Stimulated activated CD8-positive, alpha-beta memory T cell treated with anti-CD3 and anti-CD28 coated beads, Interleukin-7, amount 100 ng/mL, for 48 hours (primary cell): ENCODE data around the gene RAD51AP2.
"Not testable (repeated sequence)": the region's sequence is repeated elsewhere in the genome, so short reads cannot be mapped to it uniquely, and the experiment has no call there.

Experiments
- DNase-seq, 2 donors: peaks; one replicate each; pipeline ENCODE4 v3.0.0-alpha.2; 2020; ENCODE audit warnings: low read depth in 1 of 2; ENCODE audit errors: extremely low read depth in 1 of 2

The RAD51AP2 gene

DNA sequence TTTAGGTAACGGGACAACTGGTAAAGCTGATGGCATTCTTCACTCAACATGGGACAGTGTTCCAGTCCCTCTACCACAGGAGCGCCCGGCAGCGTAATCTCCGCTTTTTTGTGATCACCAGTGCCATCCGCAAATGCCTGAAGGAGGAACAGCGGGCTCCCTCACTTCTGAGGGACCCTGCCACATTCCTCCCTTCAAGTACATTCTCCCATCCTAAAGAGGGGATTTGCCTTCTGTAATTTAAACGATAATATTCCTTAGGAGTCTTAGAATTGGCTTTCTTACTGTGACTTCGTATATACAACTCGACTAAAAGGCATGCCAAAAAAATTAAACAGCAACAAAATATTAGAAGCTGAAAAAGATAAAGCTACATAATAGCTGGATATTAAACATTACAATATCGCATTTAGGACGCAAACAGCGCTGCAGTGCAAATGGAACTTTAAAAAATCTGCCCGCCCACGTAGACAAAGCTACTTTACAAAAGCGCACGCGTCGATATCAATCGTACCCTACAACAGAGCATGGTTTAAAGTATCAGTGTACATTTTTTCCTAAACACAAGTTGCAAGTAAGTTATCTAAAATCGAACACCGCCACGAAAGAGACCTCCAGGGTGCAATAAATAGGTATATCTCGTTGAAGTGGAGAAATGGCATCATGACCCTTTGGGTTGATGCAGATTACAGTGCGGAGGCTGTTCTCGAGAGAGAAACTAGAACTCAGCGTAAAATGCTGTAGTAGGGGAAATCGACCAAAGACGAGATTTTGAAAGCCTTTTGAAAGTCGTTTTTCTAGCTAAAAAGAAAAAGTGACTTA is 20.0 kb upstream of the RAD51AP2 start:
- no peak for DNase-seq

- DNase-seq = no peak
Observed at GRCh38 chr2:17536416-17536815, 18.2 kb upstream of the RAD51AP2 start.

DNA sequence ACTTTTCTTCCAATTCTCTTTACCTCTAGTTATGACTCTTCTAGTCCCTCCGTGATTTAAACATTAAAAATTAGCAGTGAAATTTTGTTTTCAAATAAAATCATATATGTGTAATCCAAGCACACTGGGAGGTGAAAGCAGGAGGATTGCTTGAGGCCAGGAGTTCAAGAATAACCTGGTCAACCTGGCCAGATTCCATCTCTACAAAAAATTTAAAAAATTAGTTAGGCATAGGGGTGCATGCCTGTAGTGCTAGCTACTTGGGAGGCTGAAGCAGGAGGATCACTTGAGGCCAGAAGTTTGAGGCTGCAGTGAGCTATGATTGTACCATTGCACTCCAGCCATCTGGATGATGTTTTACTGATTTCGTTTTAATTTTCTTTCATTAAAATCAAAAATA is 15.3 kb upstream of the RAD51AP2 start:
- DNase-seq = no peak

GRCh38 chr2:17529771-17530170 is 11.5 kb upstream of the RAD51AP2 start:
- DNase-seq = no peak

- no peak for DNase-seq
Observed at GRCh38 chr2:17522303-17522702, 4.1 kb upstream of the RAD51AP2 start.

DNA sequence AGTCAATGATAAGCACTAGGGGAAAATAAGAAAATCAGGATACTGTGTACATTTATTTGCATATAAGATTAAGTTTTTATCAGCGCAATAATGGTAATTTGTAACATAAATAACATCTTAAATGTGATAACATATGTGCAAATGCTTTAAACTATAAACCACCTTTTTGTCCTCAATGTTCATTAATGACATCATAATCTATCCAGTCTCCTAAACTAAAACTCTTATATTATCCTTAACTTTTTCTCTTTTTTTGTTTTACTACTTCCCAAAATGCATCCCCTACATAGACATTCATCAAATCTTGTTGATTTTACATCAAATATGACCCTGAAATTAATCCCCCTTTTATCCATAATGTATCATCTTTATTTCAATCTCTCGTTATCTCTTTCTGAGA is 3.4 kb upstream of the RAD51AP2 start:
- no peak for DNase-seq

DNA sequence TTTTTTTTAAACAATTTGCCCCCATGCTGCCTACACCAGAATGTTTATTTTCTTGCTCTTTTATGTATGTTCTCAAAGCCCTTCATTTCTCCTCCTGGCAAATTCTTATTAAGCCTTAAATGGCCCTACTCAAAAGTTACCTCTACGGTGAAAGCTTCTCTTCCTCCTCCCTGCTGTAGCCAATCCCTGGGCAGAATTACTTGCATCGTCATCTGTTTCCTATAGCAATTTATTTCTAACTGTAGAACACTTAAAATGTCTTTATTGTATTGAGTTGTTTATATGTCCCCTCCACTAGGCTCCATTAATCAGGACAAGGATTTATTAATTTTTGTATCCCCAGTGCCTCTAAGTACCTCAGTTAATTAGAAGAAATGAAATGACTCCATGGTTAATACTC is 2.5 kb upstream of the RAD51AP2 start:
- DNase-seq = no peak

DNA sequence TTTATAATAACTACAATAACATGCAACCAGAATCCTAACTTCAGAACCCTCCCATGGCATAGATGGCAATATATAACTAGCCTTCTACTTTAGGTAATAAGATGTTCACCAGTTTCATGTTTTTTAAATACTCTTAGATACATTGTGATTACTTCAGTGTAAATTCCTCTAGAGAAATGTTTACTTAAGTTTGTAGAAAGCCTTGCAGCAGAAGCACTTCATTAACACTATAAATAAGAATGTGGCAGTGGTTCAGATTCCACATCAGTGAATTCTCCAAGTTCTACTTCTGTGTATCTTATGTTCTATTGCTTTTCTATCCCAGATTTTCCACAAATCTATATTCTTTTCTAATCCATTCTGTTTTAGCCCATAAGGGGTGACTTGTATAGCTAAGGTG is 1.2 kb upstream of the RAD51AP2 start:
- no peak for DNase-seq

GRCh38 chr2:17517481-17518211 is 594 bp downstream of the RAD51AP2 start:
- DNase-seq = no peak

- DNase-seq = no peak
Observed at GRCh38 chr2:17515652-17516051, 2.6 kb downstream of the RAD51AP2 start.

DNA sequence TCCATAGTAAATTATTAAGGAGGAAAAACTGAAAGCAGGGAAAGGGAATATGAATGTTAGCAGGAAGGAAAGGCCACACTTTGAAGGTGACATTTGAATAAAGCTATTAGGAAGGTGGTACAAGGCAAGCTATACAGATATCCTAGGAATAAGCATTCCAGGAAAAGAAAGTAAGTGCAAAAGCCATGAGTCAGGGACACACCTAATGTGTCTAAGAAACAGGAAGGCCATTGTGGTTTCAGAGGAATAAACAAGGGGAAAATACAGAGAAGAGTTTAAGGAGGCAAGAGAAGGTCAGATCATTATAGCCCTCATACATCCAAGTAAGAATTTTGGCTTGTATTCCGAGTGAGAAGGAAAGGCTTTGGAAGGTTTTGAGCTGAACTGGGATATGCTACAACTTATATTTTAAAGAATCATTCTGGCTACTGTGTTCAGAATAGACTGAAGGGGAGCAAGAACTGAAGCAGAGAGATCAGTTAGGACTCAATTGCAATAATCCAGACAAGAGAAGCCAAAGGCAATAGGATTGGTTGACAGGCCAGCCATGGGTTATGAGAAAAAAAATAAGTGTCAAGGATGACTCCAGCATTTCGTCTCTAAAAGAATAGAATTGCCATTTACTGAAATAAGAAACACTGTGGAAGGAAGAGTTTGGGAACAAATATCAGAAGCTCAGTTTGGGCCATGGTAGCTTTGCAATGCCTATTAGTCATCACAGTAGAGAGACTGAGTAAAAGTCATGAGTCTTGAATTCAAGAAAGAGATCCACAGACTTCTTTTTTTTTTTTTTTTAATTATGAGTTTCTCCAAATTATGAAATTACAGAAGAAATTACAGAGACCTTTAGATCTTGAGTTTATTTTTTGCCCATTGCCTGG is 11.3 kb downstream of the RAD51AP2 start:
- no peak for DNase-seq

- no peak for DNase-seq
Observed at GRCh38 chr2:17497718-17498117, 20.5 kb downstream of the RAD51AP2 start.

- no peak for DNase-seq
Observed at GRCh38 chr2:17495590-17495989, 22.6 kb downstream of the RAD51AP2 start.

DNA sequence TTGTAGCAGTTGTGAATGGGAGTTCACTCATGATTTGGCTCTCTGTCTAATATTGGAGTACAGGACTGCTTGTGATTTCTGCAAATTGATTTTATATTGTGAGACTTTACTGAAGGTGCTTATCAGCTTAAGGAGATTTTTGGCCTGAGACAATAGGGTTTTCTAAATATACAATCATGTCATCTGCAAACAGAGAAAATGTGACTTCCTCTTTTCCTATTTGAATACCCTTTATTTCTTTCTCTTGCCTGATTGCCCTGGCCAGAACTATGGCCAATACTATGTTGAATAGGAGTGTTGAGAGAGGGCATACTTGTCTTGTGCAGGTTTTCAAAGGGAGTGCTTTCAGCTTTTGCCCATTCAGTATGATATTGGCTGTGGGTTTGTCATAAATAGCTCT is 28.1 kb downstream of the RAD51AP2 start:
- not testable (repeated sequence) for DNase-seq

- DNase-seq = not testable (repeated sequence)
Observed at GRCh38 chr2:17488610-17489009, 29.6 kb downstream of the RAD51AP2 start.

GRCh38 chr2:17483496-17483895 is 34.7 kb downstream of the RAD51AP2 start:
- no peak for DNase-seq

- no peak for DNase-seq
Observed at GRCh38 chr2:17482651-17483050, 35.6 kb downstream of the RAD51AP2 start.

- no peak for DNase-seq
Observed at GRCh38 chr2:17479875-17480274, 38.4 kb downstream of the RAD51AP2 start.

- DNase-seq = no peak
Observed at GRCh38 chr2:17476830-17477229, 41.4 kb downstream of the RAD51AP2 start.

DNA sequence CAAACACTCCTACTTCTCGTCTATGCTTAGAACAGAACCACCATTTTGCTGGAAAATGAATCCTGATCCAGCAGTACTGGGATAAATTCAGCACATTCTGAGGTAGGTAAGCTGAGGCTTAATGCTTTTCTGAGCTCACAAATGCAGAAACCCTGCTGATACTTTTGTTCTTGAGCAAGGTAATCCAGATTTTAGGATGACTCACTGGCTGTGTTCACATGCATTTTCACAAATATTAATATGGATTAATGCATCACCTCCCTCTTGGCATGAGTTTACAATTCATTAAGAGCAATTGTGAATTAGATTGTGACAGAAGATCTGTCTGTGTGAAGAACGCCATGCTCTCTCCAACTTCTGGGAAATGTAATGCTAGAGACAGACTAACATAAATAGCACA is 42.2 kb downstream of the RAD51AP2 start:
- DNase-seq = no peak

DNA sequence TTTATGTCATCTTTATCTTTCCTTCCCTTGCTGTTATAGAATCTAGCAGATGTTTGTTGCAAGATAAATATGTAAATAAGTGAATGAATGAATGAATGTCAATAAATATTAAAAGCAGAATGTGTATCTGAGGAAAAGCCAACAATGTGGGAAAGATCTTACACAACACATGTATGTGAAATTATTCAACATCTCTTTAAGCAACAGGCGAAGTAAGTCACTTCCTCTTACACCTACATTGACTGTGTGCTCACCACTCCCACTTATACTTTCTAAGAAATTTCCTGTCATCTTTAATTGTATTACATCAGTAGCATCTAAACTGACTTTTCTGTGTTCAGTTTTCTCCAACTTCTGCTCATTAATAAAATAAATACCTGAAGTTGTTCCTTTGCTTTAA is 43.0 kb downstream of the RAD51AP2 start:
- no peak for DNase-seq
